PC-3 (cell line): ENCODE measurements around the gene NTRK2. TPM values are rescaled to one million over a fixed set of nuclear protein-coding genes. Genes with fewer than 3 reads are reported as not detected.

Source experiments
- ATAC-seq: fragments of 200-7000 bp; cut with Tn5 transposase; 2 replicates; pipeline ENCODE4 v1.9.1; 2020; ENCODE audit warnings: mild to moderate bottlenecking, moderate library complexity
- BruUV-seq: library from RNA; stranded (reverse); fragments of 400-500 nt; replicated peaks from 2 replicates; lab custom pipeline; 2021; lab: Mats Ljungman, UMichigan
- CTCF ChIA-PET: fragments of 300-600 bp; sonication (Branson Sonifier 250); formaldehyde crosslinking; loops from one replicate; lab custom pipeline; 2022; ENCODE audit warnings: antibody characterized with exemption; lab: Charles Lee
- POLR2A ChIA-PET: fragments of 300-600 bp; sonication (Branson Sonifier 250); formaldehyde crosslinking; loops from one replicate; lab custom pipeline; 2022; ENCODE audit warnings: antibody characterized with exemption; ENCODE audit not compliant: unreplicated experiment; lab: Charles Lee
- DNase-seq: peaks from one replicate; pipeline ENCODE4 v3.0.0-alpha.2; 2015
- H2AFZ ChIP-seq: fragments of 300-600 bp; sonication (generic); 2 replicates; pipeline ENCODE4 v1.6.0; 2016; ENCODE audit warnings: antibody characterized with exemption, low read length
- H3F3A ChIP-seq: fragments of 300-600 bp; sonication (generic); one replicate; pipeline ENCODE4 v1.6.0; 2017; ENCODE audit warnings: antibody characterized with exemption, low read length, control low read depth, mild to moderate bottlenecking; ENCODE audit not compliant: unreplicated experiment
- H3K27ac ChIP-seq: fragments of 300-600 bp; sonication (generic); 2 replicates; pipeline ENCODE4 v1.5.1; 2016; ENCODE audit warnings: mild to moderate bottlenecking, low read length
- H3K27me3 ChIP-seq: fragments of 300-600 bp; sonication (generic); 2 replicates; pipeline ENCODE4 v1.6.1; 2016; ENCODE audit warnings: low read length, mixed read lengths
- H3K36me3 ChIP-seq: fragments of 300-600 bp; sonication (generic); 2 replicates; pipeline ENCODE4 v1.6.1; 2016; ENCODE audit warnings: low read depth, mixed run types, low read length, mixed read lengths
- H3K4me1 ChIP-seq: fragments of 300-600 bp; sonication (generic); 2 replicates; pipeline ENCODE4 v1.5.1; 2016; ENCODE audit warnings: low read length; ENCODE audit not compliant: insufficient read depth
- H3K4me2 ChIP-seq: fragments of 300-600 bp; sonication (generic); 2 replicates; pipeline ENCODE4 v1.6.0; 2016; ENCODE audit warnings: low read length
- H3K4me3 ChIP-seq: fragments of 300-600 bp; sonication (generic); 2 replicates; pipeline ENCODE4 v1.5.1; 2016; ENCODE audit warnings: mild to moderate bottlenecking, low read length, mixed read lengths
- H3K79me2 ChIP-seq: fragments of 300-600 bp; sonication (generic); 2 replicates; pipeline ENCODE4 v1.6.1; 2017; ENCODE audit warnings: low read length, mixed read lengths
- H3K9ac ChIP-seq: fragments of 300-600 bp; sonication (generic); 2 replicates; pipeline ENCODE4 v1.6.0; 2016; ENCODE audit warnings: mild to moderate bottlenecking, low read length
- H3K9me2 ChIP-seq: fragments of 300-600 bp; sonication (generic); replicated peaks from 2 replicates; pipeline ENCODE4 v1.6.1; 2016; ENCODE audit warnings: mixed run types, low read length, mixed read lengths
- H3K9me3 ChIP-seq: fragments of 300-600 bp; sonication (generic); 2 replicates; pipeline ENCODE4 v1.6.1; 2016; ENCODE audit warnings: low read length, mixed read lengths
- H4K20me1 ChIP-seq: fragments of 300-600 bp; sonication (generic); 2 replicates; pipeline ENCODE4 v1.6.1; 2016; ENCODE audit warnings: low read length, mixed read lengths
- EZH2 ChIP-seq: fragments of 300-600 bp; sonication (generic); IDR thresholded peaks from one replicate; pipeline ENCODE4 v1.6.1; 2017; ENCODE audit warnings: antibody characterized with exemption, mild to moderate bottlenecking, low read length; ENCODE audit not compliant: unreplicated experiment
- EZH2phosphoT487 ChIP-seq: fragments of 300-600 bp; sonication (generic); IDR thresholded peaks from 2 replicates; pipeline ENCODE4 v1.6.1; 2018; ENCODE audit warnings: mild to moderate bottlenecking, antibody characterized with exemption, low read length, borderline replicate concordance
- intact Hi-C: fragments of 100-400 bp; cut with micrococcal nuclease; formaldehyde crosslinking; loops from 2 replicates; pipeline ENCODE4 v1.9.0; 2023
- total RNA-seq: library from RNA; depleted of rRNA; stranded (reverse); fragments of >200 nt; gene quantifications from 2 replicates; pipeline ENCODE4 v1.2.3, GENCODE V29; 2014
- TF ChIP-seq, protein P1 (sequence below): fragments of 300-600 bp; sonication (generic); conservative IDR thresholded peaks from 2 replicates; pipeline ENCODE4 v1.5.1; 2017; ENCODE audit warnings: antibody characterized with exemption, low read depth, mild to moderate bottlenecking, low read length

The NTRK2 gene
- total RNA-seq, 1 experiment from 2014 or later = not detected

DNA sequence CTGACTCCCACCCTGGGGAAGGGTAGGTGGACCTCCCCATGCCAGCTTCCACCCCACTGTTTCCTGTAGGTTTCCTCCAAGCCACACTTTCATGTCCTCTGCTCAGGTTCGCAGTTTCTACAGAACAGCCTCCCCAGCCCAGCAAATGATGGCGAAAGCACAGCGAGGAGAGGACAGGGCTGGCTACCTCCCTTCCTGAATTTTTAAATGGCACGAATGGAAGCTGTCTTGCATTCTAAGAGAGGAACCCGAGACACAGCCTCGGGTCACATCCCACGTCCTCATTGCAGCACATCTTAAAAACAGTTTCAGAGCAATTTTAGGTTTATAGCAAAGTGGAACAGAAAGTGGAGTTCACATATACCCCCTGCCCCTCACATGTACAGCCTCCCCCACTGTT is 330.3 kb downstream of the NTRK2 start:
- H3K27me3 ChIP-seq = no peaks in the 10 kb centered on the region
- no peak overlapping the region for H2AFZ ChIP-seq
- H3K9me3 ChIP-seq = no peaks in the 10 kb centered on the region
- no TSS peak for BruUV-seq
- no peaks in the 10 kb centered on the region for H3K9me2 ChIP-seq
- H3K9ac ChIP-seq = no peak overlapping the region
- H3K36me3 ChIP-seq = no peaks in the 10 kb centered on the region
- no peaks in the 10 kb centered on the region for H3K79me2 ChIP-seq
- no peak for DNase-seq
- no peak overlapping the region for H3K27ac ChIP-seq
- ChIA-PET CTCF (no interaction called here), POLR2A (no interaction called here)
- no peaks in the 10 kb centered on the region for H3K4me1 ChIP-seq
- ATAC-seq = no peak
- TF ChIP-seq EZH2 (no peak), EZH2phosphoT487 (no peak)
- TF ChIP-seq, protein P1, sequence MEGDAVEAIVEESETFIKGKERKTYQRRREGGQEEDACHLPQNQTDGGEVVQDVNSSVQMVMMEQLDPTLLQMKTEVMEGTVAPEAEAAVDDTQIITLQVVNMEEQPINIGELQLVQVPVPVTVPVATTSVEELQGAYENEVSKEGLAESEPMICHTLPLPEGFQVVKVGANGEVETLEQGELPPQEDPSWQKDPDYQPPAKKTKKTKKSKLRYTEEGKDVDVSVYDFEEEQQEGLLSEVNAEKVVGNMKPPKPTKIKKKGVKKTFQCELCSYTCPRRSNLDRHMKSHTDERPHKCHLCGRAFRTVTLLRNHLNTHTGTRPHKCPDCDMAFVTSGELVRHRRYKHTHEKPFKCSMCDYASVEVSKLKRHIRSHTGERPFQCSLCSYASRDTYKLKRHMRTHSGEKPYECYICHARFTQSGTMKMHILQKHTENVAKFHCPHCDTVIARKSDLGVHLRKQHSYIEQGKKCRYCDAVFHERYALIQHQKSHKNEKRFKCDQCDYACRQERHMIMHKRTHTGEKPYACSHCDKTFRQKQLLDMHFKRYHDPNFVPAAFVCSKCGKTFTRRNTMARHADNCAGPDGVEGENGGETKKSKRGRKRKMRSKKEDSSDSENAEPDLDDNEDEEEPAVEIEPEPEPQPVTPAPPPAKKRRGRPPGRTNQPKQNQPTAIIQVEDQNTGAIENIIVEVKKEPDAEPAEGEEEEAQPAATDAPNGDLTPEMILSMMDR = no peak
- H3F3A ChIP-seq = no peaks in the 10 kb centered on the region
- no peak overlapping the region for H3K4me3 ChIP-seq
- no peaks in the 10 kb centered on the region for H4K20me1 ChIP-seq
- intact Hi-C loops = no loop called here
- no peak overlapping the region for H3K4me2 ChIP-seq

DNA sequence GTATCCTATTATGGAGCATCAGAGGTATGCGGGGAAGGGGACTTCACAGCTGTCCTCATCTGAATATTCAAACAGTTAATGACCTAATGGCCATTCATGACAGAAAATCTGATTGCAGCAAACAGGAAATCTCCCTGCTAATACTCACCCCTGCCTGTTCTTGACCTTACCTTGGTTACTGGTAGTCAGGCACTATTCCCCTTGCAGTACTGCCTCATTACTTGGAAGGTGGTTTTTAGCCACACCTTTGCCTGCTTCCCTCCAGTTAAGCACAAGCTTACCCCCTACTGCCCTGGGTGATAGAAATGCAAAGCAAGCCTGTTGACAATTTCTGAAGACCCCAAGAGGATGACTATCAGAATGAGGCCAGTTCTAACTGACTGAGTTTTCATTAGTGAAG is 332.4 kb downstream of the NTRK2 start:
- Histone ChIP-seq H3K27me3 (no peaks in the 10 kb centered on the region), H3K79me2 (no peaks in the 10 kb centered on the region), H4K20me1 (no peaks in the 10 kb centered on the region), H3K9me2 (no peaks in the 10 kb centered on the region), H3K27ac (no peak overlapping the region), H2AFZ (no peak overlapping the region), H3K9ac (no peak overlapping the region), H3K9me3 (no peaks in the 10 kb centered on the region), H3K4me1 (no peaks in the 10 kb centered on the region), H3K4me2 (no peak overlapping the region), H3K4me3 (no peak overlapping the region), H3F3A (no peaks in the 10 kb centered on the region), H3K36me3 (no peaks in the 10 kb centered on the region)
- DNase-seq (no peak), ATAC-seq (no peak)
- POLR2A ChIA-PET = no interaction called here
- BruUV-seq = no TSS peak
- CTCF ChIA-PET = no interaction called here
- TF ChIP-seq EZH2 = no peak
- TF ChIP-seq EZH2phosphoT487 = no peak
- TF ChIP-seq, protein P1 = no peak
- intact Hi-C loops = no loop called here

DNA sequence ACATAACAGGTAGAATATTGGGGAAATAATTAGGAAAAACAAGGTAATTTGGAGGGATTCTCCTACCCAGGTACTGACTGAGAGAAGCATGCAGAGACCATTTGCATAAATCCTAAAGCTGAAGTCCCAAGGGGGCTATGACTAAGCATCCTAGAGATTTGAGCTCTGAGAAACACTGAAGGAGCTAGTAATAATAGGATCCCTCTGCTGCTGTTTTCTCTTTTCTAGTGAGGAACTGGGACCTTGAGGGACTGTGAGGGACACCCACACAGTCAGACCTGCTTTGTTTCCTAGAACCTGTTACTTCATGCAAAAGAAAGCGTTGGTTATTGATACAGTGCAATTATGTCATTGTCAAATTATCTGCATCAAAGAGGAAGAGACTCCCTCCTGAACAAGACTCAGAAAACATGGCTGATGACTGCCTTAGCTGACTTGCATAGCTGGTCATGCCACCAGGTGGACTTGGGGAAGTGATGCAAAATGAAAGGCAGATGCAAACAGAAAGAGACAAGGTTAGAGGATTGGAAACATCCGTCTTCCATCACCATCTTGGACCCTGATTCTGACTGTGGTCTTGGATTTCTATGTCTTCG is 335.4 kb downstream of the NTRK2 start:
- no peak for DNase-seq
- H3K79me2 ChIP-seq = no peaks in the 10 kb centered on the region
- H3K9me2 ChIP-seq = no peaks in the 10 kb centered on the region
- no peak overlapping the region for H3K4me2 ChIP-seq
- H3K9ac ChIP-seq = no peak overlapping the region
- intact Hi-C loops = no loop called here
- H3K27ac ChIP-seq = no peak overlapping the region
- ChIA-PET CTCF (no interaction called here), POLR2A (no interaction called here)
- H3K27me3 ChIP-seq = no peaks in the 10 kb centered on the region
- BruUV-seq = no TSS peak
- no peaks in the 10 kb centered on the region for H3K9me3 ChIP-seq
- TF ChIP-seq EZH2 (no peak), EZH2phosphoT487 (no peak)
- TF ChIP-seq, protein P1 = no peak
- no peaks in the 10 kb centered on the region for H3K4me1 ChIP-seq
- H3K36me3 ChIP-seq = no peaks in the 10 kb centered on the region
- no peaks in the 10 kb centered on the region for H4K20me1 ChIP-seq
- no peak overlapping the region for H3K4me3 ChIP-seq
- no peaks in the 10 kb centered on the region for H3F3A ChIP-seq
- no peak overlapping the region for H2AFZ ChIP-seq
- ATAC-seq = no peak
